SU-DHL-6 (cell line): ENCODE measurements around the gene SPNS1.

Experiments used
- EZH2phosphoT487 ChIP-seq: fragments of 200-600 bp; sonication (generic), shearing (Covaris generic); conservative IDR thresholded peaks from 2 replicates; pipeline ENCODE4 v1.6.1; 2018; ENCODE audit warnings: mild to moderate bottlenecking, antibody characterized with exemption, low read length, moderate library complexity, mixed read lengths
- TF ChIP-seq, protein P1 (sequence below): fragments of 200-600 bp; sonication (generic); IDR thresholded peaks from one replicate; pipeline ENCODE4 v1.5.1; 2017; ENCODE audit warnings: antibody characterized with exemption, mild to moderate bottlenecking, low read length, moderate library complexity; ENCODE audit not compliant: insufficient read depth, poor library complexity, severe bottlenecking

DNA sequence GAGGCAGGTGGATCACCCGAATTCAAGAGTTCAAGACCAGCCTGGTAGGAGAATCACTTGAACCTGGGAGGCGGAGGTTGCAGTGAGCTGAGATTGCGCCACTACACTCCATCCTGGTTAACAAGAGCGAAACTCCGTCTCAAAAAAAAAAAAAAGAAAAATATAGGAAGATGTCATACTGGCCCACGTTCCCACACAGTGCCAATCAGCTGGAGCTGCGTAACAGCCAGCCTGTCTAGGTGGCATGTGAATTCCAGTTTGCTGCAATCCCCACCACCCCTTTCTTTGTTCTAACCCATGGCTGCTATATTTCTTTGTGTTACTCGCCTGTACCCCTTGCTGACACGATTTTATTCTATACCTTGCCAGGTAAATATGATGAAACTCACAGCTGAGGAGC lies 16.4 kb upstream of the SPNS1 start:
- TF ChIP-seq, protein P1, sequence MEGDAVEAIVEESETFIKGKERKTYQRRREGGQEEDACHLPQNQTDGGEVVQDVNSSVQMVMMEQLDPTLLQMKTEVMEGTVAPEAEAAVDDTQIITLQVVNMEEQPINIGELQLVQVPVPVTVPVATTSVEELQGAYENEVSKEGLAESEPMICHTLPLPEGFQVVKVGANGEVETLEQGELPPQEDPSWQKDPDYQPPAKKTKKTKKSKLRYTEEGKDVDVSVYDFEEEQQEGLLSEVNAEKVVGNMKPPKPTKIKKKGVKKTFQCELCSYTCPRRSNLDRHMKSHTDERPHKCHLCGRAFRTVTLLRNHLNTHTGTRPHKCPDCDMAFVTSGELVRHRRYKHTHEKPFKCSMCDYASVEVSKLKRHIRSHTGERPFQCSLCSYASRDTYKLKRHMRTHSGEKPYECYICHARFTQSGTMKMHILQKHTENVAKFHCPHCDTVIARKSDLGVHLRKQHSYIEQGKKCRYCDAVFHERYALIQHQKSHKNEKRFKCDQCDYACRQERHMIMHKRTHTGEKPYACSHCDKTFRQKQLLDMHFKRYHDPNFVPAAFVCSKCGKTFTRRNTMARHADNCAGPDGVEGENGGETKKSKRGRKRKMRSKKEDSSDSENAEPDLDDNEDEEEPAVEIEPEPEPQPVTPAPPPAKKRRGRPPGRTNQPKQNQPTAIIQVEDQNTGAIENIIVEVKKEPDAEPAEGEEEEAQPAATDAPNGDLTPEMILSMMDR, result no peak
- TF ChIP-seq EZH2phosphoT487, result no peak
